NCI-H128 (cell line): ENCODE results near the gene KLHL9.
"Not testable (repeated sequence)": the region's sequence is repeated elsewhere in the genome, so short reads cannot be mapped to it uniquely, and the experiment has no call there.

Source experiments
- DNase-seq: peaks from one replicate; lab custom pipeline; 2025; ENCODE audit not compliant: unreplicated experiment; lab: John Stamatoyannopoulos, UW

The KLHL9 gene, protein sequence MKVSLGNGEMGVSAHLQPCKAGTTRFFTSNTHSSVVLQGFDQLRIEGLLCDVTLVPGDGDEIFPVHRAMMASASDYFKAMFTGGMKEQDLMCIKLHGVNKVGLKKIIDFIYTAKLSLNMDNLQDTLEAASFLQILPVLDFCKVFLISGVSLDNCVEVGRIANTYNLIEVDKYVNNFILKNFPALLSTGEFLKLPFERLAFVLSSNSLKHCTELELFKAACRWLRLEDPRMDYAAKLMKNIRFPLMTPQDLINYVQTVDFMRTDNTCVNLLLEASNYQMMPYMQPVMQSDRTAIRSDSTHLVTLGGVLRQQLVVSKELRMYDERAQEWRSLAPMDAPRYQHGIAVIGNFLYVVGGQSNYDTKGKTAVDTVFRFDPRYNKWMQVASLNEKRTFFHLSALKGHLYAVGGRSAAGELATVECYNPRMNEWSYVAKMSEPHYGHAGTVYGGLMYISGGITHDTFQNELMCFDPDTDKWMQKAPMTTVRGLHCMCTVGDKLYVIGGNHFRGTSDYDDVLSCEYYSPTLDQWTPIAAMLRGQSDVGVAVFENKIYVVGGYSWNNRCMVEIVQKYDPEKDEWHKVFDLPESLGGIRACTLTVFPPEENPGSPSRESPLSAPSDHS

DNA sequence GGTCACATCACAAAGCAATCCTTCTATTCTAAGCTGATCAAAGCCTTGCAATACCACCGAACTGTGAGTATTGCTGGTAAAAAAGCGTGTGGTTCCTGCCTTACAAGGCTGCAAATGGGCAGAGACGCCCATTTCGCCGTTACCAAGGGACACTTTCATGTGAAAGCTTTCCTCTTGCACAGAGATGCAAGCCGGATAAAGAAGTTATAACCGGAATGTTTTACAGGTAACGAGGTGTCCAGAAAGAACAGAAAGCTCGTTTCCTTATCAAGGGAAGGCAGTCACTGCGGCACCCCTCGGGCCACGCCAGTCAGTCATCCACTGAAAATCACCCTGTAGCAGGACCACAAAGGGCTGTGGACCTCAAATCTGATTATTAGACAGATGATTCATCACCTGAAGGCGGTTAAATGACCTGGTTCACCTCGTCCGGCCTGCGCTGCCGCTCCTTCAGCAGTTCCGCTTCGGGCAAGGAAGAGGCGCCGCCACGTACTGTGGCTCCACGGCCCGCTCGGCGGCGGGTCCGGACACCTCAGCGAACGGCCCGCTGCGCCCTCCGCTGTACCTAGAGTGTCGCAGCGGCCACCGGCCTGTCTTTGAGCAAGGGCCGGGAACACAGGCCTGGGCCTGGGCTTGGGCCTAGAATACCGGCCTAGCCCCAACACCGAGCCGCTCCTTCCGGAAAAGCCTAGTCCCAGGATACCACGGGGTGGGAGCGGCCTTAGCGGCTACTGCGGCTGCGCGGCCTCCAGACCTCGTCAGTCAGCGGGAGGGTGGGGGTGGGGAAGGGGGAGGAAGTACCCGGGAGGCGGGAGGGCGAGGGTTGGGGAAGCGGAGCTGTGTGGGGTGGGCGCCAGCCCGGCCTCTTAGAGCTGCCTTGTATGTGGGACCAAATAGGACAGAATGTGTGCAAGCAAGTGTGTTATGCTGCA is at the start of gene KLHL9:
Gene KLHL9 (minus strand): TSS at position 704 of the 932 bp plus-strand sequence. CDS start 545 bp downstream, at position 159.
- peak; percentile 74 for DNase-seq

DNA sequence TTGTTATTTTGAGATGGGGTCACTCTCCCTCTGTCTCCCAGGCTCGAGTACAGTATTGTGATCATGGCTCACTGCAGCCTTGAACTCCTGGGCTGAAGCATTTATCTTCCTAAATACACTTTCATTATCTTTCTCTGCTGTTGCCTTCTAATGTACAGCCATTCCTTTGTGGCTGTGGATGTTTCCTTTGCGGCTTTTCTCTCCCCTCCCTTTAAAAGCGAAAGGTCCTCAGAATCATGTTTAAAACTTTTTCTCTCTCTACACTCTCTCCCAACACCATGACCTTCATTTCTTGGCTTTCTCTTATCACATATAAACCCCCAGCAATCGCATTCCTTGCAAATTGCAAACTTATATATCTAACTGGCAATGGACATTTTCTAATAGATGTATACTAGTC is 48.4 kb upstream of the KLHL9 start:
- DNase-seq = no peak

- DNase-seq = no peak
Observed at GRCh38 chr9:21381448-21382339, 46.5 kb upstream of the KLHL9 start.

DNA sequence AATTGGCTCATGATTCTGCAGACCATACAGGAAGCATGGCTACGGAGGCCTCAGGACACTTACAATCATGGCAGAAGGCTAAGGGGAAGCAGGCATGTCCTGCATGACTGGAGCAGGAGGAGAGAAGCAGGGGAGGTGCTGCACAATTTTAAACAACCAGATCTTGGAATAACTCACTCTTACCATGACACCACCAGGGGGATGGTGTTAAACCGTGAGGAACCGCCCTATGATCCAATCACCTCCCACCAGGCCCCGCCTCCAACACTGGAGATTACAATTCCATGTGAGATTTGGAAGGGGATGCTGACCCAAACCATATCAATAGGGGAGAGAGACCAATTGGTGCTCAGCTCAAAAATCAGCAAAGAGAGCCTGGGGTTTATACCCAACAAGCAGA is 36.3 kb upstream of the KLHL9 start:
- DNase-seq = not testable (repeated sequence)

GRCh38 chr9:21367957-21368356 is 32.8 kb upstream of the KLHL9 start, which contains the start of gene IFNA13:
TSS of gene IFNA13 (minus strand) at chr9:21368057. CDS start at chr9:21368010, 47 bp downstream.
- no peak for DNase-seq

DNA sequence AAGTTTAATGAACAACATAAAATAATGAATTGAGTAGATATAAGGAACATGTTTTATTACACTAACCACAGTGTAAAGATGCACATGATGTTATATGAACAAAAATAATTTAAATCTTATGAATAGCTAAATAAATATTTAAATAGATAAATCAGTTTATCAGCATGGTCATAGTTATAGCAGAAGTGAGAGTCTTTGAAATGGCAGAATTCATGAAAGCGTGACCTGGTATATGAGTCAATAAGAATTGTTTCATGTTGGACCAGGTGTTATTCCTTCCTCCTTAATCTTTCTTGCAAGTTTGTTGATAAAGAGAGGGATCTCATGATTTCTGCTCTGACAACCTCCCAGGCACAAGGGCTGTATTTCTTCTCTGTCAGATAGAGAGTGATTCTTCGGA is 32.0 kb upstream of the KLHL9 start:
- not testable (repeated sequence) for DNase-seq

DNA sequence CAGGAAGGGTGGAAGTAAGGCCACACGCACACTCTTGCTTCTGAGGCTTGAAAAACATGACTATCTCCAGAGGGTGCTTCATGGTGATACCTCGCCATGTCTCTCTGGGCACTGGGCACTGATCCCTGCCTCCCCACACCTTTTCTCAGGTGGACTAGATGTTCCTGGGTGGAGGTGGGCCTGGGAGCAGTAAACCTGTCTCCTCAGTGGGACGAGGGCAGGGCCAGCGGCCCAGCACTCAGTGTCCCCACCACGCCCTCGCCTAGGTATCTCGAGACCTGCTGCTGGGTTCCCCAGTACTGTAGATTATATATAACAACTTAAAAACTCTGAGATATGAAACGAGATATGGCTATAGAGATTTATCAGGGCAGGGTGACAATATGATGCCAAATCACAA is 27.1 kb upstream of the KLHL9 start:
- DNase-seq = no peak

DNA sequence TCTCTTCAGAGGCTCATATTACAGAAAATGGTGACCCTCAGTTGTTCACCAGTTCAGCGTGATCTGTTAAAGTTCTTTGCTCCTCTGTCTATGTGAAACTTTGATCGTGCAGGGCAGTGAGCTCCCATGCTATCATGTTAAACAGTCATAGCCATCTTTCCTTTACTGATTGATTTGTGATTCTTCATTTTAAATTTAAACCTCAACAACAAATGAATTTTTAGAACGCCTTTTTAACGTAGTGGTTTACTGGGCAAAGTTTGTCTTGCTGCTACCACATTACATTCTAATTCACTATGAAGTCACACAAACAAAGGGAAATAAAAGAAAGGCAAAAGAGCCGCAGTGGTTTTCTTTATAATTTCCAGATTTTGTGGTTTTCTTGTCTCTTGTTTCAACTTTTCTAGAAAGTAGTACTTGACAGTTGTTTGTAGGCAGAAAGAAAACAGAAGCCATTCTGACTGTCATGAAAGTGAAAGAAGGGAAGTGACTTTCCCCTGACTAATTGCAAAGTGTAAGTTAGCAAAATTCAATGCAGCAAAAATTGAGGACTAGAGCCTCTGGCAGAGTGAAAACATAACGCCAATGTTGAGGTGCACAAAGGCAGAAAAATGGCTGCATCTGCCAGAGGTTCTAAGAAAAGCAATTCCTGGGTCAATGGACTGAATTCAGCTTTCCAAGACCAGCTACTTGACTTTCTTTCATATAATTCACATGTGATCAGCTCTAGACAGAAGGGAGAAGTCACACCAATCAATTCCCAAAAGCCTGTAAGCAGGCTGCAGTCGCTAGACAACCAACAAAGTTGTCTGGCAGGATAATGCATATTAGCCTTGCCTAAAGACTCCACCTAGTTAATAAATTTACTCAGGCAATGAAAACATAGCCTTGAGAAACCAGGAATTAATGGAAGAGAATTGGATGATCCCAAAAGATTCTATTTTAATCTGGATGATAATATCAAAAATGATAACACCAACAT is 22.6 kb upstream of the KLHL9 start:
- DNase-seq = no peak

GRCh38 chr9:21350787-21351186 is 15.6 kb upstream of the KLHL9 start, which contains the start of gene IFNA6:
TSS of gene IFNA6 (minus strand) at chr9:21350887. CDS start at chr9:21350887, 0 bp downstream.
- no peak for DNase-seq

- no peak for DNase-seq
Observed at GRCh38 chr9:21348430-21348970, 13.3 kb upstream of the KLHL9 start.

GRCh38 chr9:21340735-21341134 is 5.5 kb upstream of the KLHL9 start:
- no peak for DNase-seq

- DNase-seq = no peak
Observed at GRCh38 chr9:21336457-21336856, 1.3 kb upstream of the KLHL9 start.

- DNase-seq = no peak
Observed at GRCh38 chr9:21333226-21333625, 2.0 kb downstream of the KLHL9 start.

DNA sequence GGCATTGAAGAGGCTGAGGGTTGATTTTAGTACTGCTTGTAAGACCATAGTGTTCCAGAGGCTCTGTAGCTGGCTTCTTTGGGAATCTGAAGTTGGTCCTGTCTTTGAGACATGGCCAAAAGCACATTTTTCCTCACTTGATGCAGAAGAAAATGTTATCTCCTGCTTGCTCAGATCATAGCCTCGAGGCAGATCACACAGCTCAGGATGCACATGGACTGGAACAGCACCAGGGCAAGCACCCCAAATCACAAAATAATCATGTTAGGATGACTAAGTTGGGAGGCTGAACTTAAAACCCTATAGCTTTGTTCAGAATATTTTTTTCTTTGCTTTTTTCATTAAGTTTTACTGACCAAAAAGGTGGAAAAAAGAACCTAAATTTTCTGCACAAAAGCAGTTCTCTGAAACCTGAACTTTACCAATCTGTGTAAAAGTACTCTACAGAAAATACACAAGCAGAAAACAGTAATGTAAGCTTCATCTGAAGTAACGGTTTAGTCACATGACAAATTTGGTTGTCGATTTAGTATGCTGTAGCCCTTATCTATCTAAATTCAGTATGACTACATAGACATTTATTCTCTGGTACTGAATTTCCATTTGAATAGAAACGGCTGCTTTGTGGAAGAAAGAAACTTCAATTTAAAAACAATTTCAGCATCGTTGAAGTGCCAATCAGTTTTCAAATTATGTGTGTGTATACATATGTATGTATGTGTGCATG is 3.4 kb downstream of the KLHL9 start:
- DNase-seq = no peak

GRCh38 chr9:21326526-21327139 is 8.6 kb downstream of the KLHL9 start:
- DNase-seq = no peak

GRCh38 chr9:21324047-21324446 is 11.2 kb downstream of the KLHL9 start:
- DNase-seq = no peak

GRCh38 chr9:21322911-21323461 is 12.2 kb downstream of the KLHL9 start:
- DNase-seq = no peak
